Keratinocyte (primary cell): ENCODE results near the gene VPS35. TPM values are rescaled to one million over a fixed set of nuclear protein-coding genes. Genes with fewer than 3 reads are reported as not detected.

ENCODE experiments used
- DNase-seq: peaks from one replicate; pipeline ENCODE4 v3.0.0-alpha.2; 2011; ENCODE audit warnings: low read depth, missing footprints, low spot score
- FAIRE-seq: peaks from 2 replicates; lab custom pipeline; 2011; peaks lifted over from hg19 to GRCh38; lab: Jason Lieb, UNC
- H2AFZ ChIP-seq: 2 replicates; pipeline ENCODE4 v1.6.0; 2012; ENCODE audit warnings: low read length, control low read depth, inconsistent platforms; ENCODE audit not compliant: control insufficient read depth
- H3K27ac ChIP-seq: 2 replicates; pipeline ENCODE4 v1.5.1; 2011; ENCODE audit warnings: low read length; ENCODE audit not compliant: control insufficient read depth, insufficient read depth
- H3K27me3 ChIP-seq: 3 replicates; pipeline ENCODE4 v1.6.0; 2011; ENCODE audit warnings: low read length; ENCODE audit not compliant: control insufficient read depth, insufficient read depth; ENCODE audit errors: extremely low read depth
- H3K36me3 ChIP-seq, 2 experiments: 2 replicates in 1 of 2; 3 replicates in 1 of 2; pipeline ENCODE4 v1.5.1; 2011; ENCODE audit warnings: low read length in 2 of 2, mild to moderate bottlenecking in 1 of 2; ENCODE audit not compliant: control insufficient read depth in 2 of 2, insufficient read depth in 2 of 2; ENCODE audit errors: extremely low read depth in 1 of 2
- H3K4me1 ChIP-seq: 3 replicates; pipeline ENCODE4 v1.5.1; 2011; ENCODE audit warnings: low read length; ENCODE audit not compliant: control insufficient read depth, insufficient read depth; ENCODE audit errors: extremely low read depth
- H3K4me2 ChIP-seq: 3 replicates; pipeline ENCODE4 v1.6.0; 2011; ENCODE audit warnings: low read depth, low read length; ENCODE audit not compliant: control insufficient read depth, insufficient read depth; ENCODE audit errors: extremely low read depth
- H3K4me3 ChIP-seq, 3 experiments: fragments of 200-600 bp in 1 of 3; sonication (generic) in 1 of 3; 2 replicates in 2 of 3; 3 replicates in 1 of 3; pipeline ENCODE4 v1.5.1; 2011 to 2016; ENCODE audit warnings: low read length in 3 of 3, mild to moderate bottlenecking in 3 of 3, control low read depth in 2 of 3, inconsistent platforms in 1 of 3, low read depth in 1 of 3, mixed read lengths in 1 of 3, mixed run types in 1 of 3, moderate library complexity in 1 of 3; ENCODE audit not compliant: control insufficient read depth in 2 of 3, insufficient read depth in 2 of 3; ENCODE audit errors: extremely low read depth in 1 of 3
- H3K79me2 ChIP-seq: 2 replicates; pipeline ENCODE4 v1.6.0; 2012; ENCODE audit warnings: low read length; ENCODE audit not compliant: control insufficient read depth, insufficient read depth
- H3K9ac ChIP-seq: 3 replicates; pipeline ENCODE4 v1.6.0; 2011; ENCODE audit warnings: low read length; ENCODE audit not compliant: control insufficient read depth, insufficient read depth; ENCODE audit errors: extremely low read depth
- H3K9me1 ChIP-seq: 3 replicates; pipeline ENCODE4 v1.6.0; 2011; ENCODE audit warnings: low read length; ENCODE audit not compliant: control insufficient read depth, insufficient read depth; ENCODE audit errors: extremely low read depth
- H3K9me3 ChIP-seq: 2 replicates; pipeline ENCODE4 v1.5.1; 2012; ENCODE audit warnings: low read depth, low read length; ENCODE audit not compliant: control insufficient read depth
- H4K20me1 ChIP-seq: 3 replicates; pipeline ENCODE4 v1.6.0; 2011; ENCODE audit warnings: low read length; ENCODE audit not compliant: control insufficient read depth, insufficient read depth; ENCODE audit errors: extremely low read depth
- CTCF ChIP-seq, 3 experiments: IDR thresholded peaks in 1 of 3; conservative IDR thresholded peaks in 1 of 3; optimal IDR thresholded peaks in 1 of 3; 2 replicates in 2 of 3; 3 replicates in 1 of 3; pipeline versions ENCODE3 to v1.5.1; 2011; ENCODE audit warnings: low read length in 3 of 3, mild to moderate bottlenecking in 3 of 3, moderate library complexity in 2 of 3, control low read depth in 1 of 3, inconsistent platforms in 1 of 3; ENCODE audit not compliant: insufficient read depth in 2 of 3; ENCODE audit errors: extremely low read depth in 1 of 3
- EZH2 ChIP-seq: IDR thresholded peaks from one replicate; pipeline ENCODE4 v1.6.1; 2012; ENCODE audit warnings: inconsistent platforms, mild to moderate bottlenecking, low read length, moderate library complexity
- dilution Hi-C: fragments of 300-500 bp; cut with MboI; formaldehyde crosslinking; loops from one replicate; pipeline ENCODE4 v1.7.0; 2020; ENCODE audit warnings: low sequenced_read_pairs; ENCODE audit not compliant: extremely low pct_ligation_motif_present
- polyA minus RNA-seq, 3 experiments: library from RNA; depleted of rRNA, polyadenylated mRNA; stranded (reverse); fragments of >200 nt; gene quantifications; 1 replicate in 1 of 3; 2 replicates in 1 of 3; 3 replicates in 1 of 3; pipeline ENCODE4 v1.2.3, GENCODE V29; 2011
- polyA plus RNA-seq, 5 experiments: library from polyadenylated mRNA; depleted of rRNA in 3 of 5; stranded (reverse) in 3 of 5; stranded (forward) in 1 of 5; unstranded in 1 of 5; fragments of >200 nt; gene quantifications; 1 replicate in 1 of 5; 2 replicates in 3 of 5; 3 replicates in 1 of 5; pipeline versions ENCODE4 v1.2.1 to v1.2.3, GENCODE V29; 2011 to 2012; ENCODE audit warnings: missing spikeins in 2 of 5, low read depth in 1 of 5, low replicate concordance in 1 of 5

The VPS35 gene
- 48.6 to 87.3 TPM (median 51.2 TPM) in 3 replicates for polyA plus RNA-seq
- 98.7 TPM for polyA plus RNA-seq (2011; ENCODE audit: low read depth)
- 37.6 and 70.2 TPM in 2 replicates for polyA plus RNA-seq (2011; cell fraction: cytosol; rRNA removed)
- polyA plus RNA-seq (2011; cell fraction: nucleus; rRNA removed), result 46.4 and 60.8 TPM in 2 replicates
- 80.5 and 89.7 TPM in 2 replicates for polyA plus RNA-seq (2012; ENCODE audit: low replicate concordance)
- polyA minus RNA-seq, result 17.7 to 85.3 TPM (median 39.6 TPM) in 3 replicates
- 50.5 TPM for polyA minus RNA-seq (2011; cell fraction: cytosol; rRNA and poly(A)+ RNA removed)
- 31.0 and 81.0 TPM in 2 replicates for polyA minus RNA-seq (2011; cell fraction: nucleus; rRNA and poly(A)+ RNA removed)

GRCh38 chr16:46688654-46689364, at the start of gene VPS35:
Gene VPS35, minus strand, starts transcription at chr16:46689178. Its CDS starts 45 bp downstream, at chr16:46689133.
- Histone ChIP-seq H4K20me1 (peaks cover 25% of the 10 kb centered on the region), H3K27me3 (no peaks in the 10 kb centered on the region), H3K36me3 (no peaks in the 10 kb centered on the region), H3K27ac (peak within 1 kb of the TSS; percentile 97), H3K79me2 (peaks cover 76% of the 10 kb centered on the region), H3K9ac (peak within 1 kb of the TSS; percentile 97), H3K9me3 (no peaks in the 10 kb centered on the region), H3K9me1 (no peaks in the 10 kb centered on the region), H3K4me3 (peak within 1 kb of the TSS; percentile 84 to 91 (median 88)), H3K4me1 (peaks cover 27% of the 10 kb centered on the region), H2AFZ (peak within 1 kb of the TSS; percentile 100), H3K4me2 (peak within 1 kb of the TSS; percentile 97)
- dilution Hi-C loops, result no loop called here
- FAIRE-seq, result peak; percentile 26
- TF ChIP-seq EZH2, result no peak
- TF ChIP-seq CTCF (optimal IDR thresholded peaks at IDR 0.05 in 1 of 3, IDR thresholded peaks at IDR 0.05 in 1 of 3, conservative IDR thresholded peaks at IDR 0.05 in 1 of 3; ENCODE audit: extremely low read depth in 1 of 3, insufficient read depth in 2 of 3, low read length in 3 of 3), result peak; percentile 18 to 37 (median 33)
- peak; percentile 82 for DNase-seq

- dilution Hi-C loops, result loop anchor here (5.0 kb wide), 1 partner anchor 55 kb away; no protein-coding TSS in a partner anchor
- DNase-seq (no peak), FAIRE-seq (no peak)
- no peaks in the 10 kb centered on the region for H4K20me1 ChIP-seq
- H3K36me3 ChIP-seq, result no peaks in the 10 kb centered on the region
- H3K4me2 ChIP-seq, result no peak overlapping the region
- no peaks in the 10 kb centered on the region for H3K9me3 ChIP-seq
- H3K27me3 ChIP-seq, result no peaks in the 10 kb centered on the region
- H3K79me2 ChIP-seq, result no peaks in the 10 kb centered on the region
- no peak overlapping the region for H3K27ac ChIP-seq
- no peaks in the 10 kb centered on the region for H3K9me1 ChIP-seq
- H3K9ac ChIP-seq, result no peak overlapping the region
- H3K4me3 ChIP-seq, result no peak overlapping the region
- TF ChIP-seq CTCF (optimal IDR thresholded peaks at IDR 0.05 in 1 of 3, IDR thresholded peaks at IDR 0.05 in 1 of 3, conservative IDR thresholded peaks at IDR 0.05 in 1 of 3; ENCODE audit: extremely low read depth in 1 of 3, insufficient read depth in 2 of 3, low read length in 3 of 3), result no peak
- no peak for TF ChIP-seq EZH2
- H2AFZ ChIP-seq, result no peak overlapping the region
- H3K4me1 ChIP-seq, result no peaks in the 10 kb centered on the region
Observed at GRCh38 chr16:46737621-46738214, 48.7 kb upstream of the VPS35 start.
